A673 (cell line): ENCODE results near the gene DYNLT1. TPM values are rescaled to one million over a fixed set of nuclear protein-coding genes. Genes with fewer than 3 reads are reported as not detected.

Experiments used
- BruUV-seq: library from RNA; stranded (reverse); fragments of 400-500 nt; replicated peaks from 2 replicates; lab custom pipeline; 2021; lab: Mats Ljungman, UMichigan
- CTCF ChIA-PET: fragments of 300-600 bp; sonication (Branson Sonifier 250); formaldehyde crosslinking; loops from one replicate; lab custom pipeline; 2022; ENCODE audit warnings: antibody characterized with exemption; lab: Charles Lee
- POLR2A ChIA-PET: fragments of 300-600 bp; sonication (Branson Sonifier 250); formaldehyde crosslinking; loops from one replicate; lab custom pipeline; 2022; ENCODE audit warnings: antibody characterized with exemption; ENCODE audit not compliant: low non-redundant PET; lab: Charles Lee
- DNase-seq: peaks from one replicate; pipeline ENCODE4 v3.0.0-alpha.2; 2015; ENCODE audit warnings: low spot score
- H3K27ac ChIP-seq: fragments of 200-600 bp; sonication (generic); 2 replicates; pipeline ENCODE4 v1.5.1; 2016; ENCODE audit warnings: mixed run types, low read depth, mild to moderate bottlenecking, mixed read lengths, antibody characterized with exemption, low read length; ENCODE audit not compliant: poor library complexity, severe bottlenecking
- H3K27me3 ChIP-seq: fragments of 200-600 bp; sonication (generic); replicated peaks from 2 replicates; pipeline ENCODE4 v1.6.1; 2017; ENCODE audit warnings: mixed run types, low read depth, mild to moderate bottlenecking, mixed read lengths, antibody characterized with exemption, low read length; ENCODE audit not compliant: insufficient read depth, poor library complexity
- H3K36me3 ChIP-seq: fragments of 200-600 bp; sonication (generic); 2 replicates; pipeline ENCODE4 v1.6.1; 2016; ENCODE audit warnings: mixed run types, mild to moderate bottlenecking, mixed read lengths, antibody characterized with exemption, low read length; ENCODE audit not compliant: insufficient read depth, poor library complexity, severe bottlenecking
- H3K4me1 ChIP-seq: fragments of 200-600 bp; sonication (generic); 2 replicates; pipeline ENCODE4 v1.6.1; 2017; ENCODE audit warnings: mixed run types, mild to moderate bottlenecking, mixed read lengths, antibody characterized with exemption, low read length; ENCODE audit not compliant: insufficient read depth, poor library complexity, severe bottlenecking
- H3K4me3 ChIP-seq: fragments of 200-600 bp; sonication (generic); 2 replicates; pipeline ENCODE4 v1.5.1; 2016; ENCODE audit warnings: low read depth, mixed run types, mild to moderate bottlenecking, mixed read lengths, low read length; ENCODE audit not compliant: poor library complexity, severe bottlenecking
- H3K9me3 ChIP-seq: fragments of 200-600 bp; sonication (generic); 2 replicates; pipeline ENCODE4 v1.6.1; 2016; ENCODE audit warnings: mixed run types, low read depth, mild to moderate bottlenecking, mixed read lengths, antibody characterized with exemption, low read length; ENCODE audit not compliant: poor library complexity, severe bottlenecking
- EZH2 ChIP-seq: fragments of 200-600 bp; sonication (generic); IDR thresholded peaks from 2 replicates; pipeline ENCODE4 v1.6.1; 2017; ENCODE audit warnings: borderline replicate concordance, low read depth, mild to moderate bottlenecking, mixed read lengths, antibody characterized with exemption, low read length; ENCODE audit not compliant: poor library complexity, severe bottlenecking
- intact Hi-C: fragments of 100-400 bp; cut with micrococcal nuclease; formaldehyde crosslinking; loops from one replicate; pipeline ENCODE4 v1.10.0; 2022; ENCODE audit not compliant: unreplicated experiment
- total RNA-seq: library from RNA; stranded (reverse); gene quantifications from 2 replicates; pipeline ENCODE4 v1.2.3, GENCODE V29; 2021
- TF ChIP-seq, protein P1 (sequence below): fragments of 300-800, 200-600 bp; sonication (generic); conservative IDR thresholded peaks from 2 replicates; pipeline ENCODE4 v1.5.1; 2017; ENCODE audit warnings: low read depth, mild to moderate bottlenecking, antibody characterized with exemption, low read length, moderate library complexity, mixed read lengths

The DYNLT1 gene
- total RNA-seq, 1 experiment from 2014 or later, result 137 TPM

DNA sequence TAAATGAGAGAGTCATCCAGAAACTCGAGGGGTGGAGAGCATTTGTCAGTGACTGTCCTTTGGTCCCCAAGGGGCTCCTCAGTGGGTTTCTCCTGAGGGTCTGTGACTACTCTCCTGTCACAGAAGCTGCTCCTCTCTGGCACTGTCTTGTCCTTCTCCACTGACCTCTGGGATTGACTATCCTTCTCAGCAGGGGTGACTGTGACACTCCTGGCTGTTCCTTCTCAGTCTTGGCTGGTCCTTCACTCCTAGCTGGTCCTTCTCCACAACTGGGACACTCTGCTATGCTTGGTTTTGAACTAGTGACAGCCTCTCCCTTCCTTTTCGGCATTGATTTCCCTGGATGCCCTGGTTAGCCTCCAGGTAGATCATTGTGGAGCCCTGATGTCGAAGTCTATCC is 33.5 kb downstream of the DYNLT1 start:
- H3K27me3 ChIP-seq, result no peaks in the 10 kb centered on the region
- intact Hi-C loops, result no loop called here
- POLR2A ChIA-PET, result no interaction called here
- no peak for DNase-seq
- H3K9me3 ChIP-seq, result no peaks in the 10 kb centered on the region
- TF ChIP-seq, protein P1, sequence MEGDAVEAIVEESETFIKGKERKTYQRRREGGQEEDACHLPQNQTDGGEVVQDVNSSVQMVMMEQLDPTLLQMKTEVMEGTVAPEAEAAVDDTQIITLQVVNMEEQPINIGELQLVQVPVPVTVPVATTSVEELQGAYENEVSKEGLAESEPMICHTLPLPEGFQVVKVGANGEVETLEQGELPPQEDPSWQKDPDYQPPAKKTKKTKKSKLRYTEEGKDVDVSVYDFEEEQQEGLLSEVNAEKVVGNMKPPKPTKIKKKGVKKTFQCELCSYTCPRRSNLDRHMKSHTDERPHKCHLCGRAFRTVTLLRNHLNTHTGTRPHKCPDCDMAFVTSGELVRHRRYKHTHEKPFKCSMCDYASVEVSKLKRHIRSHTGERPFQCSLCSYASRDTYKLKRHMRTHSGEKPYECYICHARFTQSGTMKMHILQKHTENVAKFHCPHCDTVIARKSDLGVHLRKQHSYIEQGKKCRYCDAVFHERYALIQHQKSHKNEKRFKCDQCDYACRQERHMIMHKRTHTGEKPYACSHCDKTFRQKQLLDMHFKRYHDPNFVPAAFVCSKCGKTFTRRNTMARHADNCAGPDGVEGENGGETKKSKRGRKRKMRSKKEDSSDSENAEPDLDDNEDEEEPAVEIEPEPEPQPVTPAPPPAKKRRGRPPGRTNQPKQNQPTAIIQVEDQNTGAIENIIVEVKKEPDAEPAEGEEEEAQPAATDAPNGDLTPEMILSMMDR, result no peak
- TF ChIP-seq EZH2, result no peak
- no peaks in the 10 kb centered on the region for H3K4me1 ChIP-seq
- peaks cover 48% of the 10 kb centered on the region for H3K36me3 ChIP-seq
- BruUV-seq, result no TSS peak
- CTCF ChIA-PET, result no interaction called here
- H3K4me3 ChIP-seq, result no peak overlapping the region
- no peak overlapping the region for H3K27ac ChIP-seq

DNA sequence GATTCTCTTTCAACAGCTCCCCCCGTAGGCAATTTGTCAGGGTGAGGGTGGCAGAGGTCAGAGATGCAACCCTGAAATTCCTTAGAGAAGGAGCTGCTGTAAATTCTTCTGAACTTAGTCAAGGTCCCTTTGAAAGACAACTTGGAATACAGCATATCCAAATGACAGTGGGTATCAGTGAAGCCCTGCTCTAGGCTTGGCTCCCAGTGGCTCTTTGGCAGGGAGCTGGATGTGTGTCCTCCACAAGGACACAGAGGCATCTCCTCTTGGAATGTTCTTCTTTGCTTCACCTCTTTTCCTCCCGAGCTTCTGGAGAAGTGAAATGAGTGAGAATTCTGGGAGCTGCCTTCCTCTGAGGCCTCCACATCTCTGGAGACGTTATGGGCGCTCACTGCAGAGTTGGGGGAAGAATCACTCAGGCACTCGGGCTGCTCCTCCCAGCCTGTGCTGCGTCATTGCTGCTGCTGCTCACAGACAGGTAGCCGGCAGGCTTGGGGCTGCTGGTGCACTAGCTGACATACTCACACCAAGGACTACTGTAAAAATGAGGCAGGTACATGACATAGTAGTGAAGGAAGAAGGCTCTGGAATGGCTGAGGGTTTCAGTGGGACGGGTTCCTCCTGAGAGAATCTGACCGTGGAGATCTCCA is 34.1 kb downstream of the DYNLT1 start:
- TF ChIP-seq EZH2, result no peak
- TF ChIP-seq, protein P1, result no peak
- Histone ChIP-seq H3K36me3 (peaks cover 51% of the 10 kb centered on the region), H3K27ac (no peak overlapping the region), H3K9me3 (no peaks in the 10 kb centered on the region), H3K4me3 (no peak overlapping the region), H3K27me3 (no peaks in the 10 kb centered on the region), H3K4me1 (no peaks in the 10 kb centered on the region)
- intact Hi-C loops, result no loop called here
- no peak for DNase-seq
- ChIA-PET POLR2A (no interaction called here), CTCF (no interaction called here)
- BruUV-seq, result no TSS peak

DNA sequence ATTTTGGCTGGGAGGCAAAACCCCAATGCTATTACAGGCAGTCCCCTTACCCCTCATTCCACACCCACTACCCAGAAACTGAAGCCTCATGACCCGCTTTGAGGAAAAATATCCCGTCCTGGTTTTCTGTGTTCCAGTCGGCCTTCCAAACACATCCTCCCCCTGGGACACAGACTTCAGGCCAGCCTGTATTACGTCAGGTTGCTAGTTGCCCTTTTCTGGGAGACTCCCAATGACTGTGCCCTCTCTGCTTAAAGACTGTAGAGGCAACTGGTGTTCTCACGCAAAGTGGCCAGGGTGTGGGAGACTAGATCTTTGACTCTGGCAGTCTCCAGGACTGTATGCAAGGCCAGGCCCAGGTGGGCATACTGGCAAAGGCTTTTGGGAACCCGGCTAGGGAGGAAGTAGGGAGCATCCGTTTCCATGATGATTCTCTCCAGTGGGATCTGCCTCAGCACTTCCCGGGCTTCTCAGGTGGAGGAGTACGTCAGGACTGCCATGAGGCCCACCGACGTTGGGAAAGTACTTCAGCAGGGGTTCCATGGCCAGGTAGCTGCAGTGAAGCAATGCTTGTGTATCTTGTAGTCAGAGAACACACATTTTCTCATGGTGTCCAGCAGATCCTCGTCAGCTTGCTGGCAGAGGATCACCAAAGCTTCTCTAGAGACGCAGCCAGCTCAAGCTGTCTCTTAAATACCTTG is 34.9 kb downstream of the DYNLT1 start:
- DNase-seq, result no peak
- Histone ChIP-seq H3K36me3 (peaks cover 51% of the 10 kb centered on the region), H3K4me1 (no peaks in the 10 kb centered on the region), H3K9me3 (no peaks in the 10 kb centered on the region), H3K27me3 (no peaks in the 10 kb centered on the region), H3K4me3 (no peak overlapping the region), H3K27ac (no peak overlapping the region)
- TF ChIP-seq EZH2, result no peak
- TF ChIP-seq, protein P1, result no peak
- no TSS peak for BruUV-seq
- CTCF ChIA-PET, result no interaction called here
- POLR2A ChIA-PET, result no interaction called here
- intact Hi-C loops, result loop anchor here (10.0 kb wide), 1 partner anchor 145 kb away; no protein-coding TSS in a partner anchor
